SU-DHL-6 (cell line): ENCODE results near the gene CDH23.

ENCODE experiments used
- H2AFZ ChIP-seq: fragments of 200-600 bp; sonication (generic); 2 replicates; pipeline ENCODE4 v1.6.1; 2014; ENCODE audit warnings: low read depth, mild to moderate bottlenecking, moderate library complexity, mixed read lengths, antibody characterized with exemption, low read length; ENCODE audit not compliant: severe bottlenecking
- H3F3A ChIP-seq: fragments of 200-600 bp; shearing (Covaris generic); 2 replicates; pipeline ENCODE4 v1.6.0; 2016; ENCODE audit warnings: antibody characterized with exemption, mild to moderate bottlenecking; ENCODE audit not compliant: insufficient read depth
- H3K27ac ChIP-seq: fragments of 200-600 bp; sonication (generic); 2 replicates; pipeline ENCODE4 v1.5.1; 2016; ENCODE audit warnings: low read depth, mild to moderate bottlenecking, low read length, moderate library complexity, mixed read lengths
- H3K27me3 ChIP-seq: fragments of 200-600 bp; sonication (generic), shearing (Covaris generic); 2 replicates; pipeline ENCODE4 v1.6.0; 2014; ENCODE audit warnings: mild to moderate bottlenecking, low read length
- H3K36me3 ChIP-seq: fragments of 200-600 bp; sonication (generic); 2 replicates; pipeline ENCODE4 v1.6.1; 2014; ENCODE audit warnings: mild to moderate bottlenecking, low read length, mixed read lengths
- H3K4me2 ChIP-seq: fragments of 300-600, 200-600 bp; shearing (Covaris generic), sonication (generic); 2 replicates; pipeline ENCODE4 v1.6.0; 2014; ENCODE audit warnings: low read length, low read depth, mild to moderate bottlenecking; ENCODE audit not compliant: poor library complexity, severe bottlenecking
- H3K4me3 ChIP-seq: fragments of 200-600 bp; sonication (generic); 2 replicates; pipeline ENCODE4 v1.5.1; 2014; ENCODE audit warnings: antibody characterized with exemption, low read length, mild to moderate bottlenecking, mixed read lengths; ENCODE audit not compliant: insufficient read depth, poor library complexity, severe bottlenecking
- H3K79me2 ChIP-seq: fragments of 200-600 bp; sonication (generic); 2 replicates; pipeline ENCODE4 v1.6.1; 2014; ENCODE audit warnings: mild to moderate bottlenecking, low read length, moderate library complexity; ENCODE audit not compliant: insufficient read depth
- H3K9ac ChIP-seq: fragments of 200-600 bp; sonication (generic); 2 replicates; pipeline ENCODE4 v1.7.0; 2014; ENCODE audit warnings: mild to moderate bottlenecking, low read length
- H3K9me2 ChIP-seq: fragments of 200-600 bp; sonication (generic); replicated peaks from 2 replicates; pipeline ENCODE4 v1.6.1; 2014; ENCODE audit warnings: low read length; ENCODE audit not compliant: insufficient read depth
- H3K9me3 ChIP-seq: fragments of 200-600 bp; sonication (generic); 2 replicates; pipeline ENCODE4 v1.6.1; 2014; ENCODE audit warnings: low read length, mixed read lengths; ENCODE audit not compliant: insufficient read depth
- H4K20me1 ChIP-seq: fragments of 200-600 bp; sonication (generic); 2 replicates; pipeline ENCODE4 v1.6.1; 2014; ENCODE audit warnings: low read depth, mild to moderate bottlenecking, antibody characterized with exemption, low read length, moderate library complexity, mixed read lengths
- CTCF ChIP-seq: fragments of 200-600 bp; sonication (generic); IDR thresholded peaks from one replicate; pipeline ENCODE4 v1.5.1; 2017; ENCODE audit warnings: antibody characterized with exemption, mild to moderate bottlenecking, low read length, moderate library complexity; ENCODE audit not compliant: insufficient read depth, poor library complexity, severe bottlenecking
- EZH2phosphoT487 ChIP-seq: fragments of 200-600 bp; sonication (generic), shearing (Covaris generic); conservative IDR thresholded peaks from 2 replicates; pipeline ENCODE4 v1.6.1; 2018; ENCODE audit warnings: mild to moderate bottlenecking, antibody characterized with exemption, low read length, moderate library complexity, mixed read lengths

The CDH23 gene

GRCh38 chr10:71512761-71513539 is 116.2 kb downstream of the CDH23 start:
- no peak overlapping the region for H3K4me2 ChIP-seq
- H3K9me2 ChIP-seq = no peaks in the 10 kb centered on the region
- no peaks in the 10 kb centered on the region for H3F3A ChIP-seq
- H3K79me2 ChIP-seq = no peaks in the 10 kb centered on the region
- no peak overlapping the region for H3K4me3 ChIP-seq
- no peaks in the 10 kb centered on the region for H3K9me3 ChIP-seq
- H3K27ac ChIP-seq = no peak overlapping the region
- H3K9ac ChIP-seq = no peak overlapping the region
- no peaks in the 10 kb centered on the region for H4K20me1 ChIP-seq
- H3K36me3 ChIP-seq = no peaks in the 10 kb centered on the region
- H2AFZ ChIP-seq = no peak overlapping the region
- no peaks in the 10 kb centered on the region for H3K27me3 ChIP-seq
- TF ChIP-seq EZH2phosphoT487 = no peak
- TF ChIP-seq CTCF = no peak

- H3K4me3 ChIP-seq = no peak overlapping the region
- no peaks in the 10 kb centered on the region for H4K20me1 ChIP-seq
- TF ChIP-seq CTCF = no peak
- H3K4me2 ChIP-seq = no peak overlapping the region
- H3F3A ChIP-seq = no peaks in the 10 kb centered on the region
- no peaks in the 10 kb centered on the region for H3K79me2 ChIP-seq
- no peaks in the 10 kb centered on the region for H3K9me3 ChIP-seq
- H3K27ac ChIP-seq = no peak overlapping the region
- H2AFZ ChIP-seq = no peak overlapping the region
- no peaks in the 10 kb centered on the region for H3K36me3 ChIP-seq
- H3K9me2 ChIP-seq = no peaks in the 10 kb centered on the region
- no peaks in the 10 kb centered on the region for H3K27me3 ChIP-seq
- H3K9ac ChIP-seq = no peak overlapping the region
Observed at GRCh38 chr10:71513540-71513853, 116.8 kb downstream of the CDH23 start.

- Histone ChIP-seq H4K20me1 (no peaks in the 10 kb centered on the region), H3K4me2 (no peak overlapping the region), H3K27ac (no peak overlapping the region), H3F3A (no peaks in the 10 kb centered on the region), H3K9ac (no peak overlapping the region), H3K79me2 (no peaks in the 10 kb centered on the region), H3K4me3 (no peak overlapping the region), H3K27me3 (no peaks in the 10 kb centered on the region), H3K36me3 (no peaks in the 10 kb centered on the region), H3K9me3 (no peaks in the 10 kb centered on the region), H3K9me2 (no peaks in the 10 kb centered on the region), H2AFZ (no peak overlapping the region)
- TF ChIP-seq EZH2phosphoT487 (no peak), CTCF (no peak)
Observed at GRCh38 chr10:71513936-71514335, 117.2 kb downstream of the CDH23 start.
